Lung microvascular endothelial cell (primary cell): ENCODE measurements around the gene FZD4. TPM values are rescaled to one million over a fixed set of nuclear protein-coding genes. Genes with fewer than 3 reads are reported as not detected.

Experiments used
- DNase-seq, 2 donors: peaks; one replicate each; pipeline versions ENCODE4 v3.0.0 to v3.0.0-alpha.2; 2010; ENCODE audit warnings: low read depth in 2 of 2
- total RNA-seq: library from RNA; depleted of rRNA; stranded (reverse); fragments of >200 nt; gene quantifications from 2 replicates; pipeline ENCODE4 v1.2.1, GENCODE V29; 2014

Gene FZD4
- total RNA-seq, 1 donor from 2014 or later, result 133 TPM

DNA sequence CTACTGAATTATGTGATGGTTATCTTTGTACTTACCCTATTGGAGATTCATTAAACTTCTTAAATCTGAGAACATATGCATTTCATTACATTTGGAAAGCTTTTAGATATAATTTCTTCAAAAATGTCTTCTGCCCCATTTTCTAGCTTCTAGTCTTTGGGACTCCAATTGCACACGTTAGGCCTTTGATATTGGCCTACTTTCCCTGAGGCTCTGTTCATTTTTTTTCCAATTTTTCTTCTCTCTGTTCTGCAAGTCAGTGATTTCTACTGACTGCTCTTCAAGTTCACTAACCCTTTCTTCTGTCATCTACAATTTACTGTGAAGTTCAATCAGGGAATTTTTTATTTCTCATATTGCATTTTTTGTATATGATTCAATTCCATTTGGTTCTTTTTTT, 43.0 kb downstream of the FZD4 start:
- DNase-seq, result no peak

DNA sequence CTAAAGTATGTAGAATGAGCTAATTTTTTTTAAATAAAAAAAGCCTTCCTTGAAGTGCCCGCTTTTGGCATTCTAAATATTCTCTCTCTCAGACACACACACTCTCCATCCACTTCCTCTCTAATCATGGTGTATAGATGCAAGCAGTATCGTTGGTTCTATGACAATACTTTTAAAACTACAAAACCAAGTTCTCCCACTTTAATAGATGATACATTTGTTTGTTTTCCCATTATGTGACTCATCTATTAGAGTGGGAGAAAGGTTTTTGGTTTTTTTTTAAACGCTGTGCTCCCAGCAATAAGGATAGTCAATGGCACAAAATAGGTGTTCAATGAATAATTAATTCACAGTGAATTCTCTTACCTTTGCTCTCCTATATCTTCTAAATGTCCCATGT, 44.6 kb downstream of the FZD4 start:
- peak in 1 of 2 donors; percentile 39 for DNase-seq

DNA sequence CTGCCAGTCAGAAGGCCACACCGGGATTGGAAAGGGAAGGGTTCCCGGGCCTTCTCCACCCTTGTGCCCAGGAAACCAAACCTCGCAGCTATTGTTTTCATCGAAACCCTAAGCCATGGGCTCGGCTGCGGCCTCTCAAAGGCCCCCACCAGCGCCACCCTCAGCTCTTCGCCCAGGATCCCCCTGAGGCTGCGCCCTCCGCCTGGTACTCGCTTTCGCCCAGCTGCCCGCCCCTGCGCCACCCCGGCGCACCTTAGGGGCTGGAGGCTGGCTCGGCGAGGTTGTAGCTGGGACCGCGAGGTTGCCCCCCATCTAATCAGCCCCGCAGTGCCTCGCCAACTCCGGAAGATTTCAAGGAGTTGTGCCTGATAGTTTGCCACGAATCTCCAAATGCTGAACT, 49.0 kb downstream of the FZD4 start:
- no peak for DNase-seq

DNA sequence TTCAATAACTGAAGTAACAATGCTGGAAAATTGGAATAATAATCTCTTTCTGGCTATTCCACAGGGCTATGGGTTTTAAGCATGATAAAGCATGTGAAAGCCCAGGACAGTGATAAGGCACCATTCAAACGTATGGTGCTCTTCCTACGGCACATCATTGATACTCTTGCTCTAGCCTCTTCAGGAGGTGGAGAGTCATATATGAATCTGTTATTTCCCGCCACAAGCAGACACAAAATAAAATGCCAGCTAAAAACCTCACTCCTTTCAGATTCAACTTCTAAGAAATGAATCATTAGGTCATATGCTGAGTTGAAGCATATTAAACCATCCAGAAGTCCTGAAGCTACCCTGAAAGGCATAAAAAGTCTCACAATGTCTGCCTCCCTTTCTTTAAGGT, 49.9 kb downstream of the FZD4 start:
- no peak for DNase-seq

DNA sequence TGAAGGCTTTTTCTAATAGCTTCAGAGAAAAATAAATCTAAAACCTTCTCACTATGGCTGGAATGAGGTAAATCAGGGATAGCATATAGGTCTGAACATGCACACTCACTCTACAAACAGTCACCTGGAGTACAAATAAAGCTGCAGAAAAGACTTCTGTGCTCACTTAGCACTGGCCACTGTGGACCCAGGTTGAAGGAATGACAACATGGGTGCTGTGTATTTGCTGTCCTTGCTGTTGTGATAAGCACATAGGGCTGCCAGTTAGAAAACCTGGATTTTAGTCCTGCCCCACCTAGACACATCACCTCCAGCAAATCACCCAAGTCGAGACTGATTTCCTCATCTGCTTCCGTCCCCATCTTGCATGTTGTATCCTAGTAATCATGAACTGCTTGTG, 51.2 kb downstream of the FZD4 start:
- DNase-seq, result no peak

DNA sequence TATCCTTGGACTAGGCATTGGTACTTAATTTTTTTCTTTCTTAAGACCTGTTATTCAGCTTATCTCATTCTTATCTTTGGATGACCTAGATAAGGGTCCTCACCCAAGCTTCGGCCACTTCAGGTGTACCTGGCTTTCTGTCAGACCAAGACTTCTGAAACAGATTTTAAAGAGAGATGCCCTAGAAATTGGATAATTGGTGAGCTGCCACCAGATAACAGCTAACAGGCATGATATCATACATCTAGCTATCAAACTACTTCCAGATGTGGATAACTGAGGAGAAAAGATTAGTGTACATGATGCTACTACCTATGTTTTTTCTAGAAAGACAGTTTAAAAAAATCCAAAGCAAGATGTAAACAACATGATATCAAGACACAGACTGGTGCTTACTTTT, 52.9 kb downstream of the FZD4 start:
- DNase-seq, result no peak

DNA sequence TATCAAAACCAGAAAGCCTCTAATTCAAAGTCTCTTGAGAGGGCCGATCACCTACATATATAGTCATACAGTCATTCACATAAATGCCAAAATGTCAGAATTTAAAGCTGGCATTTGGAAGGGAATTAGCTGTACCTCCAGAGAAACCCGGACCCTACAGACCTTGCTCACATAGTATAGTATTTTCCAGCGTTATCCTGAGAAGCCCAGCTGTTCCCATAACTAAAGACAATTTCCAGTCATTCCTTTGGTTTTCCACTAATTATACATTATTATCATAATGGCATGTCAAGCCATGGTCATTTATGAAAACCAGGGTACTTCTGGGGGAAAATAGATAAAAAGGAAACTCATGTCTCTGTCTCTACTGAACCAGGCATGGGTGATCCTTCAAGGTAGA, 53.6 kb downstream of the FZD4 start:
- DNase-seq, result no peak

DNA sequence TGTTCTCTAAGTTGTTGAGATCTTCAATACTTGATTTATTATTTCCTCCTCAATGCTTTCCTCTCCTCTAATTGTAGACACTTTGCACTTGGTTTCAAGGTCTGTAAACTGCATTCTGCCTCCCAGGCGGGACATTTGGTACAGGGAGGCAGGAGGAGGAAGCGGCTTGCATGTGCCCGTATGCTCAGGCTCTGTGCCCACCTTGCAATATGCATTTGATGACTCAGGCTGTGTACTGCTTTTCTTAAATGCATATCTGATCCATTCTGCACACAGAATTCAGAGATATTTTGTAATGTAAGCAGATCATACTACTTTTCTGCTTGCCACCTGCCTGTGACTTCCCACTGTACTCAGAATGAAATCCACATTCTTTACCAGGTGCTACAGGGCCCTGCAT, 55.0 kb downstream of the FZD4 start:
- DNase-seq, result no peak

DNA sequence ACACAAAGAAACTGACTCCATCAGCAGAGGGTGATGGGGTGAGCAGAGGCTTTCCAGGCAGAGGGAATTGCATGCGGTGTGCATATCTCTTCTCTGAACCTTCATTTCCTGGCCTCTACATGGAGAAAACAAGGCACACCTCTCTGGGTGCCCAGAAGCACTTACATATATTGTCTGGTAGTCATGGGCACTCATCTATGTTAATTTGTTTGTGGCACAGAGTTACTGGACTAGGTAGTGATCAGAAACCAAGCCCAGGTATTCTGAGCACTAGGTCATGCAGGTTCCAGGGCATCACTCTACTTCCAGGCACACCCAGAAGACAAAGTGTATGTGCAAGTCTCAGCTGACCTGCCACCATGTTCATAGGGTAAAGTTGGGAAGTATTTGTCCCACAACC, 56.5 kb downstream of the FZD4 start:
- DNase-seq, result no peak

DNA sequence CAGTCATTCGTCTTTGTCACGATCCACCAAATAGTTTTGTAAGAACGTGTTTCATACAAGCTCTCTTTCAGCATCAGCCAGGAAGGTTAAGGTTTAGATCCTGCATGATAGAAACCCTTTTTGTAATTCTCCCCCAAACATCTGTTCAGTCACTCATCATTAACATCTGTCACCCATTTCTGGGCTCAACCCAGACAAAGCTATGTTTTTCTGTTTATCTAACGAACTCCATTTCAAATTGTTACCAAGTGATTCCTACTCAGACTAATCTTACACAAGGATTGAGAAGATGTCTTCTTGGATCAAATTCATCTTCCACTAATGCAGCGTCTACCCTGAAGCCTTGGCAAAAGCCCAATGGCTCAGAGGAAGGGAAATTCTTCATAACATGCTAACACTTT, 58.8 kb downstream of the FZD4 start:
- DNase-seq, result peak; percentile 17 to 71

Other genes starting within 250 kb of the FZD4 start
- 71.6 and 197 TPM in 2 replicates for gene PRSS23, start 154.9 kb downstream of the FZD4 start, total RNA-seq
- gene TMEM135, start 82.5 kb upstream of the FZD4 start, total RNA-seq, result 14.9 and 18.5 TPM in 2 replicates